Loucy (cell line): ENCODE results near the gene CYP8B1.

Source experiments
- H2AFZ ChIP-seq: fragments of 200-600 bp; sonication (generic); 2 replicates; pipeline ENCODE4 v1.6.0; 2016; ENCODE audit warnings: antibody characterized with exemption, mild to moderate bottlenecking, low read length, moderate library complexity
- H3F3A ChIP-seq: fragments of 200-600 bp; 2 replicates; pipeline ENCODE4 v1.6.0; 2016; ENCODE audit warnings: antibody characterized with exemption, low read depth, mild to moderate bottlenecking
- H3K27me3 ChIP-seq: fragments of 200-600 bp; sonication (generic); 2 replicates; pipeline ENCODE4 v1.6.1; 2014; ENCODE audit warnings: low read length, mild to moderate bottlenecking; ENCODE audit not compliant: insufficient read depth, poor library complexity, severe bottlenecking
- H3K36me3 ChIP-seq: fragments of 200-600 bp; sonication (generic); 2 replicates; pipeline ENCODE4 v1.6.1; 2016; ENCODE audit warnings: low read length; ENCODE audit not compliant: insufficient read depth
- H3K4me1 ChIP-seq: fragments of 200-600 bp; sonication (generic); 2 replicates; pipeline ENCODE4 v1.5.1; 2014; ENCODE audit warnings: low read length, mild to moderate bottlenecking; ENCODE audit not compliant: insufficient read depth, poor library complexity, severe bottlenecking
- H3K4me2 ChIP-seq: fragments of 200-600 bp; sonication (generic); 2 replicates; pipeline ENCODE4 v1.6.0; 2014; ENCODE audit warnings: antibody characterized with exemption, low read length, low read depth, mild to moderate bottlenecking; ENCODE audit not compliant: poor library complexity, severe bottlenecking
- H3K4me3 ChIP-seq: fragments of 200-600 bp; sonication (generic); 2 replicates; pipeline ENCODE4 v1.5.1; 2014; ENCODE audit warnings: low read length, mild to moderate bottlenecking, mixed read lengths; ENCODE audit not compliant: poor library complexity, severe bottlenecking
- H3K79me2 ChIP-seq: fragments of 200-600 bp; sonication (generic); 2 replicates; pipeline ENCODE4 v1.6.1; 2014; ENCODE audit warnings: low read length; ENCODE audit not compliant: insufficient read depth
- H3K9ac ChIP-seq: fragments of 200-600 bp; sonication (generic); 2 replicates; pipeline ENCODE4 v1.6.0; 2014; ENCODE audit warnings: mild to moderate bottlenecking, low read depth, low read length, moderate library complexity; ENCODE audit not compliant: poor library complexity, severe bottlenecking
- H3K9me2 ChIP-seq: fragments of 200-600 bp; sonication (generic); replicated peaks from 2 replicates; pipeline ENCODE4 v1.6.1; 2016; ENCODE audit warnings: low read depth, low read length, mixed read lengths
- H3K9me3 ChIP-seq: fragments of 200-600 bp; sonication (generic); 2 replicates; pipeline ENCODE4 v1.6.1; 2014; ENCODE audit warnings: mild to moderate bottlenecking, antibody characterized with exemption, low read length, low read depth; ENCODE audit not compliant: insufficient read depth
- H4K20me1 ChIP-seq: fragments of 200-600 bp; sonication (generic); 2 replicates; pipeline ENCODE4 v1.6.0; 2014; ENCODE audit warnings: antibody characterized with exemption, low read length, mild to moderate bottlenecking; ENCODE audit not compliant: insufficient read depth, poor library complexity, severe bottlenecking
- EZH2phosphoT487 ChIP-seq: fragments of 200-600 bp; IDR thresholded peaks from 2 replicates; pipeline ENCODE4 v1.6.1; 2018; ENCODE audit warnings: antibody characterized with exemption, mild to moderate bottlenecking, moderate library complexity, borderline replicate concordance
- TF ChIP-seq, protein P1 (sequence below): fragments of 200-600 bp; sonication (generic); conservative IDR thresholded peaks from 2 replicates; pipeline ENCODE4 v1.5.1; 2014; ENCODE audit warnings: mild to moderate bottlenecking, antibody characterized with exemption, low read length

Gene CYP8B1

DNA sequence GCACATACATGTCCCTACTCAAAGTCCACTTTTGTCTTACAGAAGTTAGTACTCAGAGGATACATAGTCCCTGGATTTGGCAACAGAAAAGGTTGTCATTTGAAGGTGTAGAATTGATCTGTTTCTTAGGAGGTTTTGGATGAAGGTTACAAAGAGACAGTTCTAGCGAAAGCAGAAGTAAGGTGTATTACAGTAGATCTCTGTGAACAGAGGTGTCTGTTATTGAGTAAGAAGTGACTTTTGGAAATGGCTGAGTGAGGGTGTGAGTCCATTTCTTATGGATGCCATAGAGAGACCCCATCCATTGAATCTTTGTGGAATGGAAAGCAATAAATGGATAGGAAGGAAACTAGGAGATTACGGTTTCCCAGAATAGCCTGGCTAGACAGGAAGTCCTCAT, 35.9 kb upstream of the CYP8B1 start:
- no peak overlapping the region for H3K4me3 ChIP-seq
- no peaks in the 10 kb centered on the region for H3K9me2 ChIP-seq
- H3F3A ChIP-seq: no peaks in the 10 kb centered on the region
- no peaks in the 10 kb centered on the region for H3K36me3 ChIP-seq
- peaks cover 23% of the 10 kb centered on the region; the same call in 1 of the 2 replicates for H3K9me3 ChIP-seq
- no peak overlapping the region for H3K4me2 ChIP-seq
- H4K20me1 ChIP-seq: no peaks in the 10 kb centered on the region
- H3K79me2 ChIP-seq: no peaks in the 10 kb centered on the region
- H3K9ac ChIP-seq: no peak overlapping the region
- no peaks in the 10 kb centered on the region for H3K4me1 ChIP-seq
- no peak overlapping the region for H2AFZ ChIP-seq
- no peaks in the 10 kb centered on the region for H3K27me3 ChIP-seq
- no peak for TF ChIP-seq EZH2phosphoT487

- Histone ChIP-seq H3K4me2 (no peak overlapping the region), H2AFZ (no peak overlapping the region), H3K4me1 (no peaks in the 10 kb centered on the region), H3F3A (no peaks in the 10 kb centered on the region), H3K9ac (no peak overlapping the region), H3K79me2 (no peaks in the 10 kb centered on the region), H3K4me3 (no peak overlapping the region), H4K20me1 (no peaks in the 10 kb centered on the region), H3K36me3 (no peaks in the 10 kb centered on the region), H3K27me3 (no peaks in the 10 kb centered on the region), H3K9me3 (peaks cover 6% of the 10 kb centered on the region; the same call in 1 of the 2 replicates), H3K9me2 (no peaks in the 10 kb centered on the region)
- TF ChIP-seq, protein P1, sequence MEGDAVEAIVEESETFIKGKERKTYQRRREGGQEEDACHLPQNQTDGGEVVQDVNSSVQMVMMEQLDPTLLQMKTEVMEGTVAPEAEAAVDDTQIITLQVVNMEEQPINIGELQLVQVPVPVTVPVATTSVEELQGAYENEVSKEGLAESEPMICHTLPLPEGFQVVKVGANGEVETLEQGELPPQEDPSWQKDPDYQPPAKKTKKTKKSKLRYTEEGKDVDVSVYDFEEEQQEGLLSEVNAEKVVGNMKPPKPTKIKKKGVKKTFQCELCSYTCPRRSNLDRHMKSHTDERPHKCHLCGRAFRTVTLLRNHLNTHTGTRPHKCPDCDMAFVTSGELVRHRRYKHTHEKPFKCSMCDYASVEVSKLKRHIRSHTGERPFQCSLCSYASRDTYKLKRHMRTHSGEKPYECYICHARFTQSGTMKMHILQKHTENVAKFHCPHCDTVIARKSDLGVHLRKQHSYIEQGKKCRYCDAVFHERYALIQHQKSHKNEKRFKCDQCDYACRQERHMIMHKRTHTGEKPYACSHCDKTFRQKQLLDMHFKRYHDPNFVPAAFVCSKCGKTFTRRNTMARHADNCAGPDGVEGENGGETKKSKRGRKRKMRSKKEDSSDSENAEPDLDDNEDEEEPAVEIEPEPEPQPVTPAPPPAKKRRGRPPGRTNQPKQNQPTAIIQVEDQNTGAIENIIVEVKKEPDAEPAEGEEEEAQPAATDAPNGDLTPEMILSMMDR: no peak
These were observed 33.0 kb upstream of the CYP8B1 start for GRCh38 chr3:42908675-42909074.

GRCh38 chr3:42906848-42907183, 31.1 kb upstream of the CYP8B1 start:
- Histone ChIP-seq H3K9me2 (no peaks in the 10 kb centered on the region), H3K36me3 (no peaks in the 10 kb centered on the region), H3K27me3 (no peaks in the 10 kb centered on the region), H3K9ac (no peak overlapping the region), H3K4me2 (no peak overlapping the region), H3K9me3 (peaks cover 3% of the 10 kb centered on the region; the same call in 1 of the 2 replicates), H3K4me1 (no peaks in the 10 kb centered on the region), H4K20me1 (no peaks in the 10 kb centered on the region), H3F3A (no peaks in the 10 kb centered on the region), H3K4me3 (no peak overlapping the region), H2AFZ (no peak overlapping the region), H3K79me2 (no peaks in the 10 kb centered on the region)
- TF ChIP-seq EZH2phosphoT487: no peak
- TF ChIP-seq, protein P1: no peak

DNA sequence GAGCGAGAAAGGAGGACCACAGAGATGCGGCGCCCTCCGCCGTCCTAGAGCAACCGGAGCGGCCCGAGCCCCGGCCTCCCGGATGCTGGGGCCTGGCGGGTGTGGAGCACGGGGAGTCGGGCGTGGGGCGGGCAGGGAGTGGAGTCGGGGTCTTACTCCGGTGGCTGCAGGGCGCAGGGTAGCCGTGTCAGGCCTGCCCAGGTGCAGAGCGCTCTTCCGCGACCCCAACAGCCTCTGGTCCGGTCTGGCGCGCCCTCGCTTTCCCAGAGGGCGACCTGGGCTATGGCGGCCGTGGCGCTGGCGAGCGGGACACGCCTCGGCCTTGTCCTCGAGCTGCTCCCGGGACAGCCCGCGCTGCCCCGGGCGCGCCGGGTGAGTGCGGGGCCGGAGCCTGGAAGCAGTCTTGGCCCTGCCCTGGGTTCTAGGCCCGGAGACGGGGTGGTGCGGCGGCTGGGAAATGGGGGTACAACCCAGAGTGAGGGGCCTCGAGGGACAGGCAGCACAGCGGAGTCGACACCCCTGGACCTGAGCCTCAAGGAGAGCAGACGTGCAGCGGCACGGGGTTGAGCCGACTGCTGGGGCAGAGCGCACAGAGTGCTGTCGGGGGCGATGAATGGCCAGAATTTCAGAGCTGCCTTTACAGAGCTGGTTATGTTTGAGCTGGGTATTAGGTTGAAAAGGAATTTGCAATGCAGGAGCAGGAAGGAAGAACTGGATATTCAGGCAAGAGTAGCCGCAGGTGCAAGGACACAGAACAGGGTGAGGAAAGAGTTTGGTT, 30.6 kb upstream of the CYP8B1 start, which contains the start of gene ZNF662:
Gene ZNF662 (plus strand): TSS at position 73 of the 778 bp plus-strand sequence. CDS start 1,973 bp downstream, outside the sequence.
- H3K9me2 ChIP-seq: no peaks in the 10 kb centered on the region
- H3K9ac ChIP-seq: no peak within 1 kb of the TSS
- H3K4me3 ChIP-seq: no peak within 1 kb of the TSS
- no peak within 1 kb of the TSS for H2AFZ ChIP-seq
- H3K36me3 ChIP-seq: no peaks in the 10 kb centered on the region
- H3K4me2 ChIP-seq: no peak within 1 kb of the TSS
- H3K79me2 ChIP-seq: no peaks in the 10 kb centered on the region
- H3K4me1 ChIP-seq: no peaks in the 10 kb centered on the region
- no peaks in the 10 kb centered on the region for H4K20me1 ChIP-seq
- H3K9me3 ChIP-seq: peaks cover 3% of the 10 kb centered on the region; the same call in 1 of the 2 replicates
- H3K27me3 ChIP-seq: no peaks in the 10 kb centered on the region
- TF ChIP-seq, protein P1: no peak
- no peak for TF ChIP-seq EZH2phosphoT487
- H3F3A ChIP-seq: no peaks in the 10 kb centered on the region
